HepG2 (cell line): ENCODE data around the gene ARHGDIA. TPM values are rescaled to one million over a fixed set of nuclear protein-coding genes. Genes with fewer than 3 reads are reported as not detected.
A peak's percentile ranks its signal among the peaks of the same experiment; 100 is the strongest.

Experiments used
- CBFB ChIP-seq: sonication (generic); formaldehyde crosslinking; IDR thresholded peaks from 2 replicates; pipeline ENCODE4 v1.4.0; 2020; ENCODE audit warnings: missing genetic modification reagents
- JUND ChIP-seq: sonication (generic); formaldehyde crosslinking; IDR thresholded peaks from 2 replicates; pipeline ENCODE4 v1.8.0; 2022; ENCODE audit warnings: mild to moderate bottlenecking, missing genetic modification reagents
- MIER2 ChIP-seq: IDR thresholded peaks from 2 replicates; pipeline ENCODE4 v1.6.1; 2016; ENCODE audit warnings: missing biosample characterization, missing genetic modification reagents
- PRMT3 ChIP-seq: sonication (generic); formaldehyde crosslinking; IDR thresholded peaks from 2 replicates; pipeline ENCODE4 v1.8.1; 2022; ENCODE audit warnings: low read depth, mild to moderate bottlenecking, moderate library complexity, missing genetic modification reagents, borderline replicate concordance
- RARA ChIP-seq: IDR thresholded peaks from 2 replicates; pipeline ENCODE4 v1.6.1; 2016; ENCODE audit warnings: missing genetic modification reagents, missing compliant biosample characterization
- SAFB2 ChIP-seq: sonication (generic); formaldehyde crosslinking; IDR thresholded peaks from 2 replicates; pipeline ENCODE4 v1.5.1; 2020; ENCODE audit warnings: missing genetic modification reagents, low read depth, mild to moderate bottlenecking, borderline replicate concordance
- THAP11 ChIP-seq: IDR thresholded peaks from 2 replicates; pipeline ENCODE4 v1.6.1; 2016; ENCODE audit warnings: missing biosample characterization, missing genetic modification reagents
- ZBTB20 ChIP-seq: sonication (generic); formaldehyde crosslinking; IDR thresholded peaks from 2 replicates; pipeline ENCODE4 v1.8.1; 2023; ENCODE audit warnings: missing genetic modification reagents, low read depth, mild to moderate bottlenecking, borderline replicate concordance
- ZNF264 ChIP-seq: sonication (generic); formaldehyde crosslinking; IDR thresholded peaks from 2 replicates; pipeline ENCODE4 v1.4.0; 2020; ENCODE audit warnings: missing genetic modification reagents
- ZNF274 ChIP-seq: sonication (generic); formaldehyde crosslinking; IDR thresholded peaks from 2 replicates; pipeline ENCODE4 v1.5.1; 2020; ENCODE audit warnings: mild to moderate bottlenecking, missing genetic modification reagents
- polyA plus RNA-seq, 8 experiments: library from polyadenylated mRNA; depleted of rRNA in 3 of 8; stranded (reverse) in 7 of 8; unstranded in 1 of 8; fragments of >200 nt; fragmentation: Illumina TruSeq in 4 of 8; extraction: Trizol in 4 of 8; gene quantifications; 2 replicates each; pipeline versions ENCODE4 v1.2.1 to v1.2.3, GENCODE V29; 2011 to 2016; ENCODE audit warnings: low read depth in 4 of 8, missing spikeins in 1 of 8, mixed read lengths in 1 of 8; ENCODE audit not compliant: insufficient read depth in 1 of 8
- total RNA-seq, 5 experiments: library from RNA; depleted of rRNA; stranded (reverse); fragments of >200 nt; fragmentation: Illumina TruSeq; extraction: Trizol; gene quantifications; 2 replicates each; pipeline ENCODE4 v1.2.3, GENCODE V29; 2016; ENCODE audit warnings: low read depth in 1 of 5
- TF ChIP-seq, protein P1 (sequence below): sonication (generic); formaldehyde crosslinking; IDR thresholded peaks from 2 replicates; pipeline ENCODE4 v1.8.1; 2022; ENCODE audit warnings: low read depth, mild to moderate bottlenecking, missing genetic modification reagents
- TF ChIP-seq, protein P2 (sequence below): sonication (generic); formaldehyde crosslinking; IDR thresholded peaks from 2 replicates; pipeline ENCODE4 v1.4.0; 2020; ENCODE audit warnings: mild to moderate bottlenecking, missing genetic modification reagents, borderline replicate concordance
- TF ChIP-seq, protein P3 (sequence below): sonication (generic); formaldehyde crosslinking; IDR thresholded peaks from 2 replicates; pipeline ENCODE4 v1.4.0; 2020; ENCODE audit warnings: missing genetic modification reagents
- TF ChIP-seq, protein P4 (sequence below): IDR thresholded peaks from 2 replicates; pipeline ENCODE4 v1.6.1; 2018; ENCODE audit warnings: missing genetic modification reagents, mild to moderate bottlenecking, missing compliant biosample characterization

The ARHGDIA gene
- total and polyA plus RNA-seq, 2 of the 13 experiments (the other 11 are each of a cell fraction or from before 2014, with no cell fraction given): 40.0 to 64.0 TPM

DNA sequence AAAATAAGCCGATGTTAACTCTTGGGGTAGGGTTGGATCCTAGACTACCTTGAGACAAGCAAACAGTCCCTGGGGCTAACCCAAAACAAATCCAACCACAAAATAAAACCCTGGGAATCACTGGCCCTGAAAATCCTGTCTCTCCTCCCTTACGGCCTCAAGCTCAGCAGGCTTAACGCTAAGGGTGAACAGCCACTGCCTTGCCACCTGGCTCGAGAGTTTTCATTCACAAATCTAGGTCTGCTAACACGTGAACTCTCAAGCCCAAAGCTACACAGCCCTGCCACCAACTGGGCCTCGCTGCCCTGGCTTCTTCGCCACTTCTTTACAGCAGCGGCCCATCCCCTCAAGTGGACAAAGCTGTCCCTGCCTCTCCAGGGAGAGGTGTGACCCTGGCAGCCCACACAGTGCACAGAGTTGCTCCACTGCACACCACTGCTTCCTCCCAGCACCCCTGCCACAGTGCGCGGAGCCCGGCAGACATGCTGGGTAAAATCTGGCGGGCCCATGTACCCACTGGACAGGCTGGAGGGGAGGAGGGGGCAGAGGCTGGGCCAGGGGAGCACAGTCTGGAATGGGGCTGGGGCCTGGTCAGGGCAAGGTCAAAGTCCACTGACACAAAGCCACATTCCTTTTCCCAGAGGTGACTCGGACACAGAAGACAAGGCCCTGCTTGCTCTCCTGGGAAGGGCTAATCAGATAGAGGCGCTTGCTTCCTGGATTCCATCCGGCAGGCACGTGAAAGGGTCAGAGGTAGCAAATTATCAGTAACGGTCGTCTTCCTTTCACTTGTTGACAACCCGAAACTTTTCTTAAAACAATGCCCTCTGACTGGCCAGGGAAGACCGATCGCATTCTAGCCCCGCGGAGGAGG lies 39.1 kb upstream of the ARHGDIA start (continued):
- TF ChIP-seq, protein P1, sequence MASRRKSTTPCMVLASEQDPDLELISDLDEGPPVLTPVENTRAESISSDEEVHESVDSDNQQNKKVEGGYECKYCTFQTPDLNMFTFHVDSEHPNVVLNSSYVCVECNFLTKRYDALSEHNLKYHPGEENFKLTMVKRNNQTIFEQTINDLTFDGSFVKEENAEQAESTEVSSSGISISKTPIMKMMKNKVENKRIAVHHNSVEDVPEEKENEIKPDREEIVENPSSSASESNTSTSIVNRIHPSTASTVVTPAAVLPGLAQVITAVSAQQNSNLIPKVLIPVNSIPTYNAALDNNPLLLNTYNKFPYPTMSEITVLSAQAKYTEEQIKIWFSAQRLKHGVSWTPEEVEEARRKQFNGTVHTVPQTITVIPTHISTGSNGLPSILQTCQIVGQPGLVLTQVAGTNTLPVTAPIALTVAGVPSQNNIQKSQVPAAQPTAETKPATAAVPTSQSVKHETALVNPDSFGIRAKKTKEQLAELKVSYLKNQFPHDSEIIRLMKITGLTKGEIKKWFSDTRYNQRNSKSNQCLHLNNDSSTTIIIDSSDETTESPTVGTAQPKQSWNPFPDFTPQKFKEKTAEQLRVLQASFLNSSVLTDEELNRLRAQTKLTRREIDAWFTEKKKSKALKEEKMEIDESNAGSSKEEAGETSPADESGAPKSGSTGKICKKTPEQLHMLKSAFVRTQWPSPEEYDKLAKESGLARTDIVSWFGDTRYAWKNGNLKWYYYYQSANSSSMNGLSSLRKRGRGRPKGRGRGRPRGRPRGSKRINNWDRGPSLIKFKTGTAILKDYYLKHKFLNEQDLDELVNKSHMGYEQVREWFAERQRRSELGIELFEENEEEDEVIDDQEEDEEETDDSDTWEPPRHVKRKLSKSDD: peak; percentile 82; the same call in 1 of the 2 replicates
- TF ChIP-seq SAFB2 (CRISPR knock-in tag) (peak; percentile 59; the same call in 1 of the 2 replicates), JUND (CRISPR knock-in tag) (peak; percentile 59), RARA (CRISPR knock-in tag) (peak; percentile 87), CBFB (peak; percentile 75), THAP11 (peak; percentile 83), ZBTB20 (CRISPR knock-in tag) (0 out of 2 replicates have a peak, but pooled peaks have one; percentile 69), ZNF274 (CRISPR knock-in tag) (peak; percentile 91), ZNF264 (peak; percentile 93), PRMT3 (CRISPR knock-in tag) (no peak), MIER2 (CRISPR knock-in tag) (peak; percentile 57)
- TF ChIP-seq, protein P2, sequence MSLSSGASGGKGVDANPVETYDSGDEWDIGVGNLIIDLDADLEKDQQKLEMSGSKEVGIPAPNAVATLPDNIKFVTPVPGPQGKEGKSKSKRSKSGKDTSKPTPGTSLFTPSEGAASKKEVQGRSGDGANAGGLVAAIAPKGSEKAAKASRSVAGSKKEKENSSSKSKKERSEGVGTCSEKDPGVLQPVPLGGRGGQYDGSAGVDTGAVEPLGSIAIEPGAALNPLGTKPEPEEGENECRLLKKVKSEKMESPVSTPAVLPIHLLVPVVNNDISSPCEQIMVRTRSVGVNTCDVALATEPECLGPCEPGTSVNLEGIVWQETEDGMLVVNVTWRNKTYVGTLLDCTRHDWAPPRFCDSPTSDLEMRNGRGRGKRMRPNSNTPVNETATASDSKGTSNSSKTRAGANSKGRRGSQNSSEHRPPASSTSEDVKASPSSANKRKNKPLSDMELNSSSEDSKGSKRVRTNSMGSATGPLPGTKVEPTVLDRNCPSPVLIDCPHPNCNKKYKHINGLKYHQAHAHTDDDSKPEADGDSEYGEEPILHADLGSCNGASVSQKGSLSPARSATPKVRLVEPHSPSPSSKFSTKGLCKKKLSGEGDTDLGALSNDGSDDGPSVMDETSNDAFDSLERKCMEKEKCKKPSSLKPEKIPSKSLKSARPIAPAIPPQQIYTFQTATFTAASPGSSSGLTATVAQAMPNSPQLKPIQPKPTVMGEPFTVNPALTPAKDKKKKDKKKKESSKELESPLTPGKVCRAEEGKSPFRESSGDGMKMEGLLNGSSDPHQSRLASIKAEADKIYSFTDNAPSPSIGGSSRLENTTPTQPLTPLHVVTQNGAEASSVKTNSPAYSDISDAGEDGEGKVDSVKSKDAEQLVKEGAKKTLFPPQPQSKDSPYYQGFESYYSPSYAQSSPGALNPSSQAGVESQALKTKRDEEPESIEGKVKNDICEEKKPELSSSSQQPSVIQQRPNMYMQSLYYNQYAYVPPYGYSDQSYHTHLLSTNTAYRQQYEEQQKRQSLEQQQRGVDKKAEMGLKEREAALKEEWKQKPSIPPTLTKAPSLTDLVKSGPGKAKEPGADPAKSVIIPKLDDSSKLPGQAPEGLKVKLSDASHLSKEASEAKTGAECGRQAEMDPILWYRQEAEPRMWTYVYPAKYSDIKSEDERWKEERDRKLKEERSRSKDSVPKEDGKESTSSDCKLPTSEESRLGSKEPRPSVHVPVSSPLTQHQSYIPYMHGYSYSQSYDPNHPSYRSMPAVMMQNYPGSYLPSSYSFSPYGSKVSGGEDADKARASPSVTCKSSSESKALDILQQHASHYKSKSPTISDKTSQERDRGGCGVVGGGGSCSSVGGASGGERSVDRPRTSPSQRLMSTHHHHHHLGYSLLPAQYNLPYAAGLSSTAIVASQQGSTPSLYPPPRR (CRISPR knock-in tag): peak; percentile 79; the same call in 1 of the 2 replicates
- TF ChIP-seq, protein P3, sequence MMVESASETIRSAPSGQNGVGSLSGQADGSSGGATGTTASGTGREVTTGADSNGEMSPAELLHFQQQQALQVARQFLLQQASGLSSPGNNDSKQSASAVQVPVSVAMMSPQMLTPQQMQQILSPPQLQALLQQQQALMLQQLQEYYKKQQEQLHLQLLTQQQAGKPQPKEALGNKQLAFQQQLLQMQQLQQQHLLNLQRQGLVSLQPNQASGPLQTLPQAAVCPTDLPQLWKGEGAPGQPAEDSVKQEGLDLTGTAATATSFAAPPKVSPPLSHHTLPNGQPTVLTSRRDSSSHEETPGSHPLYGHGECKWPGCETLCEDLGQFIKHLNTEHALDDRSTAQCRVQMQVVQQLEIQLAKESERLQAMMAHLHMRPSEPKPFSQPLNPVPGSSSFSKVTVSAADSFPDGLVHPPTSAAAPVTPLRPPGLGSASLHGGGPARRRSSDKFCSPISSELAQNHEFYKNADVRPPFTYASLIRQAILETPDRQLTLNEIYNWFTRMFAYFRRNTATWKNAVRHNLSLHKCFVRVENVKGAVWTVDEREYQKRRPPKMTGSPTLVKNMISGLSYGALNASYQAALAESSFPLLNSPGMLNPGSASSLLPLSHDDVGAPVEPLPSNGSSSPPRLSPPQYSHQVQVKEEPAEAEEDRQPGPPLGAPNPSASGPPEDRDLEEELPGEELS (CRISPR knock-in tag): peak; percentile 85
- TF ChIP-seq, protein P4, sequence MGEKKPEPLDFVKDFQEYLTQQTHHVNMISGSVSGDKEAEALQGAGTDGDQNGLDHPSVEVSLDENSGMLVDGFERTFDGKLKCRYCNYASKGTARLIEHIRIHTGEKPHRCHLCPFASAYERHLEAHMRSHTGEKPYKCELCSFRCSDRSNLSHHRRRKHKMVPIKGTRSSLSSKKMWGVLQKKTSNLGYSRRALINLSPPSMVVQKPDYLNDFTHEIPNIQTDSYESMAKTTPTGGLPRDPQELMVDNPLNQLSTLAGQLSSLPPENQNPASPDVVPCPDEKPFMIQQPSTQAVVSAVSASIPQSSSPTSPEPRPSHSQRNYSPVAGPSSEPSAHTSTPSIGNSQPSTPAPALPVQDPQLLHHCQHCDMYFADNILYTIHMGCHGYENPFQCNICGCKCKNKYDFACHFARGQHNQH (CRISPR knock-in tag): peak; percentile 92
